H1 (cell line): Measurements from ENCODE around the gene PTGIS. TPM values are rescaled to one million over a fixed set of nuclear protein-coding genes. Genes with fewer than 3 reads are reported as not detected.

Experiments
- CTCF ChIA-PET: fragments of 300-600 bp; sonication (Branson Sonifier 250); formaldehyde crosslinking; loops from one replicate; lab custom pipeline; 2021; ENCODE audit not compliant: partially characterized antibody; lab: Charles Lee
- POLR2A ChIA-PET: fragments of 300-600 bp; sonication (Branson Sonifier 250); formaldehyde crosslinking; loops from one replicate; lab custom pipeline; 2021; ENCODE audit warnings: inconsistent platforms; ENCODE audit not compliant: partially characterized antibody; lab: Charles Lee
- DNase-seq, 2 experiments: peaks; one replicate each; pipeline versions ENCODE4 v3.0.0 to v3.0.0-alpha.2; 2010 to 2022; ENCODE audit warnings: low spot score in 2 of 2, low read depth in 1 of 2, mixed read lengths in 1 of 2
- FAIRE-seq: peaks from 2 replicates; lab custom pipeline; 2011; peaks lifted over from hg19 to GRCh38; lab: Jason Lieb, UNC
- H2AFZ ChIP-seq: 2 replicates; pipeline ENCODE4 v1.8.1; 2012; ENCODE audit warnings: low read length, inconsistent platforms
- H2AK5ac ChIP-seq: 2 replicates; pipeline ENCODE4 v1.6.1; 2013; ENCODE audit warnings: low read depth, low read length
- H2BK120ac ChIP-seq: replicated peaks from 2 replicates; pipeline ENCODE3; 2013; ENCODE audit warnings: low read depth, low read length, inconsistent platforms
- H2BK12ac ChIP-seq: 2 replicates; pipeline ENCODE4 v1.6.1; 2013; ENCODE audit warnings: low read depth, low read length
- H2BK15ac ChIP-seq: 2 replicates; pipeline ENCODE4 v1.6.1; 2013; ENCODE audit warnings: low read length
- H2BK20ac ChIP-seq: 2 replicates; pipeline ENCODE4 v1.6.1; 2013; ENCODE audit warnings: low read length
- H2BK5ac ChIP-seq: 2 replicates; pipeline ENCODE4 v1.6.1; 2013; ENCODE audit warnings: low read depth, low read length
- H3K14ac ChIP-seq: 2 replicates; pipeline ENCODE4 v1.6.1; 2013; ENCODE audit warnings: inconsistent platforms; ENCODE audit not compliant: insufficient read length
- H3K18ac ChIP-seq: 2 replicates; pipeline ENCODE4 v1.6.1; 2013; ENCODE audit warnings: low read length; ENCODE audit errors: extremely low read depth
- H3K23ac ChIP-seq: 2 replicates; pipeline ENCODE4 v1.6.1; 2013; ENCODE audit warnings: inconsistent platforms; ENCODE audit not compliant: insufficient read length
- H3K23me2 ChIP-seq: 2 replicates; pipeline ENCODE4 v1.6.1; 2013; ENCODE audit warnings: low read depth, low read length
- H3K27ac ChIP-seq: 2 replicates; pipeline ENCODE4 v1.6.1; 2011; ENCODE audit warnings: low read depth, low read length, inconsistent platforms
- H3K27me3 ChIP-seq, 4 experiments: replicated peaks in 1 of 4; 1 replicate in 1 of 4; 2 replicates in 3 of 4; pipeline versions ENCODE4 v1.6.1 to v1.8.1; 2011 to 2013; ENCODE audit warnings: low read length in 3 of 4, mild to moderate bottlenecking in 3 of 4, inconsistent platforms in 2 of 4, mixed read lengths in 2 of 4, moderate library complexity in 1 of 4; ENCODE audit not compliant: control insufficient read depth in 3 of 4, insufficient read depth in 3 of 4; ENCODE audit errors: extremely low read depth in 1 of 4
- H3K36me3 ChIP-seq, 4 experiments: 2 replicates each; pipeline versions ENCODE4 v1.6.1 to v1.8.1; 2011 to 2013; ENCODE audit warnings: mild to moderate bottlenecking in 4 of 4, low read length in 3 of 4, moderate library complexity in 2 of 4, control low read depth in 1 of 4, inconsistent platforms in 1 of 4; ENCODE audit not compliant: insufficient read depth in 4 of 4, control insufficient read depth in 2 of 4
- H3K4ac ChIP-seq: replicated peaks from 2 replicates; pipeline ENCODE3; 2013; ENCODE audit warnings: low read length, low read depth, mixed read lengths, inconsistent platforms; ENCODE audit not compliant: insufficient read length
- H3K4me1 ChIP-seq, 4 experiments: replicated peaks in 1 of 4; 1 replicate in 1 of 4; 2 replicates in 3 of 4; pipeline versions ENCODE4 v1.6.1 to v1.8.1; 2011 to 2013; ENCODE audit warnings: low read length in 3 of 4, inconsistent platforms in 2 of 4, mixed read lengths in 1 of 4; ENCODE audit not compliant: insufficient read depth in 4 of 4, control insufficient read depth in 3 of 4
- H3K4me2 ChIP-seq, 2 experiments: 2 replicates each; pipeline versions ENCODE4 v1.6.1 to v1.8.1; 2011 to 2013; ENCODE audit warnings: low read depth in 2 of 2, low read length in 2 of 2, control low read depth in 1 of 2, inconsistent platforms in 1 of 2, mild to moderate bottlenecking in 1 of 2; ENCODE audit not compliant: insufficient read depth in 1 of 2
- H3K4me3 ChIP-seq, 4 experiments: fragments of 200-600, 300-600 bp in 1 of 4; sonication (generic), shearing (Covaris generic), sonication (Bioruptor Twin) in 1 of 4; 2 replicates each; pipeline versions ENCODE4 v1.5.1 to v1.8.1; 2011 to 2016; ENCODE audit warnings: low read length in 4 of 4, low read depth in 3 of 4, control low read depth in 2 of 4, inconsistent platforms in 2 of 4, mild to moderate bottlenecking in 2 of 4, mixed read lengths in 1 of 4, moderate library complexity in 1 of 4; ENCODE audit not compliant: insufficient read depth in 2 of 4; ENCODE audit errors: extremely low read depth in 1 of 4
- H3K56ac ChIP-seq: replicated peaks from 2 replicates; pipeline ENCODE3; 2013; ENCODE audit warnings: low read depth, mild to moderate bottlenecking, mixed read lengths, low read length, inconsistent platforms; ENCODE audit not compliant: insufficient read length
- H3K79me1 ChIP-seq: 2 replicates; pipeline ENCODE4 v1.6.1; 2013; ENCODE audit warnings: low read depth, low read length, control low read depth
- H3K79me2 ChIP-seq, 2 experiments: 2 replicates each; pipeline versions ENCODE4 v1.6.1 to v1.8.1; 2012 to 2013; ENCODE audit warnings: low read length in 2 of 2, mild to moderate bottlenecking in 2 of 2, inconsistent platforms in 1 of 2; ENCODE audit not compliant: insufficient read depth in 2 of 2, control insufficient read depth in 1 of 2
- H3K9ac ChIP-seq, 4 experiments: replicated peaks in 1 of 4; 1 replicate in 1 of 4; 2 replicates in 3 of 4; pipeline versions ENCODE4 v1.6.1 to v1.8.1; 2011 to 2013; ENCODE audit warnings: low read depth in 3 of 4, low read length in 3 of 4, control low read depth in 2 of 4, mild to moderate bottlenecking in 2 of 4, moderate library complexity in 2 of 4, inconsistent platforms in 1 of 4; ENCODE audit errors: extremely low read depth in 1 of 4
- H3K9me3 ChIP-seq, 2 experiments: 2 replicates each; pipeline versions ENCODE4 v1.6.1 to v1.8.1; 2012 to 2013; ENCODE audit warnings: mild to moderate bottlenecking in 2 of 2, moderate library complexity in 2 of 2, control low read depth in 1 of 2, inconsistent platforms in 1 of 2, low read depth in 1 of 2, low read length in 1 of 2, mixed read lengths in 1 of 2; ENCODE audit not compliant: insufficient read depth in 2 of 2
- H4K20me1 ChIP-seq, 2 experiments: replicated peaks in 1 of 2; 2 replicates each; pipeline versions ENCODE3 to v1.8.1; 2011 to 2013; ENCODE audit warnings: inconsistent platforms in 2 of 2, low read length in 2 of 2, mild to moderate bottlenecking in 1 of 2; ENCODE audit not compliant: insufficient read depth in 2 of 2, control insufficient read depth in 1 of 2
- H4K5ac ChIP-seq: 2 replicates; pipeline ENCODE4 v1.6.1; 2013; ENCODE audit warnings: low read length, low read depth, mixed read lengths, inconsistent platforms; ENCODE audit not compliant: insufficient read length
- H4K8ac ChIP-seq: 2 replicates; pipeline ENCODE4 v1.8.0; 2013; ENCODE audit warnings: mild to moderate bottlenecking, moderate library complexity, low read length, inconsistent platforms; ENCODE audit not compliant: insufficient read depth; ENCODE audit errors: extremely low read depth
- H4K91ac ChIP-seq: replicated peaks from 2 replicates; pipeline ENCODE3; 2013; ENCODE audit warnings: low read length, mixed read lengths, inconsistent platforms; ENCODE audit not compliant: insufficient read length
- HDAC6 ChIP-seq: IDR thresholded peaks from one replicate; pipeline ENCODE4 v1.7.1; 2012; ENCODE audit warnings: low read depth, mild to moderate bottlenecking, inconsistent platforms, low read length, moderate library complexity
- SIN3A ChIP-seq, 2 experiments: IDR thresholded peaks in 1 of 2; conservative IDR thresholded peaks in 1 of 2; 2 replicates each; pipeline ENCODE4 v1.6.1; 2011 to 2012; ENCODE audit warnings: low read length in 2 of 2, improper control_type of control experiment in 1 of 2, low read depth in 1 of 2, mild to moderate bottlenecking in 1 of 2
- WGBS, 2 experiments: shearing (Covaris generic) in 1 of 2; methylation state at CpG; one replicate each; pipeline versions ENCODE4 v1.1.6 to v1.1.7; 2013 to 2015; ENCODE audit warnings: low lambda C conversion rate in 2 of 2, mixed read lengths in 2 of 2, inconsistent platforms in 1 of 2, low coverage in 1 of 2, missing lambda C conversion rate in 1 of 2; ENCODE audit not compliant: insufficient replicate concordance in 2 of 2, insufficient coverage in 1 of 2, insufficient read length in 1 of 2; ENCODE audit errors: extremely low coverage in 1 of 2, missing lambda C conversion rate in 1 of 2; 5-methylcytosine and 5-hydroxymethylcytosine counted together
- polyA plus RNA-seq, 7 experiments: library from polyadenylated mRNA; depleted of rRNA in 3 of 7; stranded (reverse) in 5 of 7; unstranded in 2 of 7; fragments of >200 nt in 5 of 7; fragments of 200-250 nt in 2 of 7; gene quantifications; 1 replicate in 5 of 7; 2 replicates in 1 of 7; 4 replicates in 1 of 7; pipeline versions ENCODE4 v1.2.1 to v1.2.3, GENCODE V29; 2011 to 2013; ENCODE audit warnings: missing spikeins in 2 of 7, mixed read lengths in 2 of 7
- total RNA-seq: library from RNA; stranded (reverse); fragmentation: NEBNext Ultra II Directional; extraction: Animal tissue kit (Norgen Biotek cat#: 25700); gene quantifications from 2 replicates; pipeline ENCODE4 v1.2.1, GENCODE V29; 2021
- TF ChIP-seq, protein P1 (sequence below): IDR thresholded peaks from 2 replicates; pipeline ENCODE4 v1.6.1; 2011; ENCODE audit warnings: low read length, improper control_type of control experiment

PTGIS gene
- total and polyA plus RNA-seq, 2 of the 8 experiments (the other 6 are each of a cell fraction or from before 2014, with no cell fraction given): 29.9 to 35.5 TPM

GRCh38 chr20:49477200-49477599, 90.7 kb downstream of the PTGIS start:
- H4K8ac ChIP-seq: no peak overlapping the region
- CTCF ChIA-PET: interaction anchor here (0.6 to 2.8 kb wide), 14 partner anchors 8 to 1956 kb away, joined by 3 to 12 read pairs (median 4); no protein-coding TSS in a partner anchor
- H3K56ac ChIP-seq: no peak overlapping the region
- H4K5ac ChIP-seq: no peak overlapping the region
- H3K27me3 ChIP-seq: peaks cover 0 to 7% (median 6%) of the 10 kb centered on the region in 4 experiments; a peak in 5 of 7 replicates
- no peak overlapping the region for H3K4me2 ChIP-seq
- H3K4me3 ChIP-seq: no peak overlapping the region
- TF ChIP-seq HDAC6: no peak
- TF ChIP-seq SIN3A (conservative IDR thresholded peaks at IDR 0.05 in 1 of 2, IDR thresholded peaks at IDR 0.05 in 1 of 2; ENCODE audit: low read depth in 1 of 2, low read length in 2 of 2): no peak
- TF ChIP-seq, protein P1, sequence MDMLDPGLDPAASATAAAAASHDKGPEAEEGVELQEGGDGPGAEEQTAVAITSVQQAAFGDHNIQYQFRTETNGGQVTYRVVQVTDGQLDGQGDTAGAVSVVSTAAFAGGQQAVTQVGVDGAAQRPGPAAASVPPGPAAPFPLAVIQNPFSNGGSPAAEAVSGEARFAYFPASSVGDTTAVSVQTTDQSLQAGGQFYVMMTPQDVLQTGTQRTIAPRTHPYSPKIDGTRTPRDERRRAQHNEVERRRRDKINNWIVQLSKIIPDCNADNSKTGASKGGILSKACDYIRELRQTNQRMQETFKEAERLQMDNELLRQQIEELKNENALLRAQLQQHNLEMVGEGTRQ: peak; percentile 37; the same call in 1 of the 2 replicates
- TF ChIP-seq, all 59 proteins: peak for 1
- POLR2A ChIA-PET: interaction anchor here (0.6 to 2.2 kb wide), 3 partner anchors 14 to 100 kb away, joined by 3 to 6 read pairs (median 3); no protein-coding TSS in a partner anchor
- Histone ChIP-seq H3K36me3 (no peaks in the 10 kb centered on the region), H2BK12ac (no peak overlapping the region), H3K9ac (no peak overlapping the region), H3K4ac (no peak overlapping the region), H2BK5ac (no peak overlapping the region), H4K91ac (no peak overlapping the region), H3K18ac (no peak overlapping the region), H3K23ac (no peak overlapping the region), H3K4me1 (peaks cover 0 to 2% (median 0%) of the 10 kb centered on the region in 4 experiments; a peak in 2 of 7 replicates), H2AFZ (no peak overlapping the region), H3K79me1 (no peaks in the 10 kb centered on the region), H3K14ac (no peak overlapping the region), H3K79me2 (no peaks in the 10 kb centered on the region), H4K20me1 (peaks cover 0 to 3% of the 10 kb centered on the region in 2 experiments), H2BK15ac (no peak overlapping the region), H3K23me2 (no peaks in the 10 kb centered on the region; the same call in 1 of the 2 replicates), H2AK5ac (no peak overlapping the region), H2BK120ac (no peak overlapping the region), H2BK20ac (no peak overlapping the region), H3K27ac (no peak overlapping the region), H3K9me3 (no peaks in the 10 kb centered on the region; a peak in 1 of 4 replicates)
- no peak for DNase-seq
- 92% methylated on average over 3 of the region's 3 CpGs; no CpG with 5 or more reads in 1 of the 2 experiments for WGBS, 2 experiments
- no peak for FAIRE-seq
